OCI-LY7 (cell line): Measurements from ENCODE around the gene CLEC4F. TPM values are rescaled to one million over a fixed set of nuclear protein-coding genes. Genes with fewer than 3 reads are reported as not detected.

ENCODE experiments used
- BruUV-seq: library from RNA; stranded (reverse); fragments of 400-500 nt; replicated peaks from 2 replicates; lab custom pipeline; 2021; lab: Mats Ljungman, UMichigan
- CTCF ChIA-PET: fragments of 300-600 bp; sonication (Branson Sonifier 250); formaldehyde crosslinking; loops from one replicate; lab custom pipeline; 2022; ENCODE audit warnings: antibody characterized with exemption; ENCODE audit not compliant: unreplicated experiment; lab: Charles Lee
- POLR2A ChIA-PET: fragments of 300-600 bp; sonication (Branson Sonifier 250); formaldehyde crosslinking; loops from one replicate; lab custom pipeline; 2022; ENCODE audit warnings: antibody characterized with exemption; lab: Charles Lee
- DNase-seq: peaks from one replicate; pipeline ENCODE4 v3.0.0-alpha.2; 2015; ENCODE audit warnings: low spot score
- H2AFZ ChIP-seq: fragments of 200-600 bp; sonication (generic), shearing (Covaris generic); 2 replicates; pipeline ENCODE4 v1.6.1; 2014; ENCODE audit warnings: mild to moderate bottlenecking, antibody characterized with exemption, low read length, moderate library complexity
- H3K27ac ChIP-seq: fragments of 200-600 bp; sonication (generic); 2 replicates; pipeline ENCODE4 v1.5.1; 2014; ENCODE audit warnings: mixed run types, low read depth, mild to moderate bottlenecking, moderate library complexity, low read length, inconsistent platforms; ENCODE audit not compliant: poor library complexity, severe bottlenecking
- H3K36me3 ChIP-seq: fragments of 200-600 bp; sonication (generic); 2 replicates; pipeline ENCODE4 v1.6.1; 2014; ENCODE audit warnings: mild to moderate bottlenecking, antibody characterized with exemption, low read length, moderate library complexity, mixed read lengths; ENCODE audit not compliant: insufficient read depth
- H3K4me1 ChIP-seq: fragments of 200-600 bp; sonication (generic); 2 replicates; pipeline ENCODE4 v1.5.1; 2014; ENCODE audit warnings: mild to moderate bottlenecking, low read length; ENCODE audit not compliant: insufficient read depth, poor library complexity, severe bottlenecking
- H3K4me2 ChIP-seq: fragments of 200-600 bp; sonication (generic); 2 replicates; pipeline ENCODE4 v1.6.1; 2014; ENCODE audit warnings: mild to moderate bottlenecking, low read length
- H3K4me3 ChIP-seq: fragments of 200-600 bp; sonication (generic); 2 replicates; pipeline ENCODE4 v1.5.1; 2014; ENCODE audit warnings: mild to moderate bottlenecking, low read depth, low read length; ENCODE audit not compliant: poor library complexity, severe bottlenecking
- H3K79me2 ChIP-seq: fragments of 200-600 bp; sonication (generic); 2 replicates; pipeline ENCODE4 v1.6.1; 2016; ENCODE audit warnings: low read depth, mild to moderate bottlenecking, low read length, moderate library complexity, mixed read lengths; ENCODE audit not compliant: insufficient read depth
- H3K9me2 ChIP-seq: fragments of 200-600 bp; sonication (generic); 2 replicates; pipeline ENCODE4 v1.6.1; 2016; ENCODE audit warnings: mild to moderate bottlenecking, low read length, mixed read lengths; ENCODE audit not compliant: insufficient read depth
- H3K9me3 ChIP-seq: fragments of 200-600 bp; sonication (generic); 2 replicates; pipeline ENCODE4 v1.6.1; 2014; ENCODE audit warnings: mild to moderate bottlenecking, mixed run types, low read length, mixed read lengths
- H4K20me1 ChIP-seq: fragments of 200-600 bp; sonication (generic); 2 replicates; pipeline ENCODE4 v1.6.1; 2014; ENCODE audit warnings: mild to moderate bottlenecking, antibody characterized with exemption, low read length, moderate library complexity, mixed read lengths; ENCODE audit not compliant: insufficient read depth
- EZH2phosphoT487 ChIP-seq: fragments of 200-600 bp; sonication (generic); IDR thresholded peaks from 2 replicates; pipeline ENCODE4 v1.6.1; 2018; ENCODE audit warnings: low read depth, borderline replicate concordance, mild to moderate bottlenecking, mixed run types, antibody characterized with exemption, low read length, moderate library complexity, mixed read lengths
- intact Hi-C: fragments of 100-400 bp; cut with micrococcal nuclease; formaldehyde crosslinking; loops from one replicate; pipeline ENCODE4 v1.10.0; 2022; ENCODE audit not compliant: unreplicated experiment
- total RNA-seq, 2 experiments: library from RNA; depleted of rRNA in 1 of 2; stranded (reverse); fragments of >200 nt in 1 of 2; shearing (Covaris generic) in 1 of 2; gene quantifications; 2 replicates each; pipeline ENCODE4 v1.2.3, GENCODE V29; 2014 to 2022
- TF ChIP-seq, protein P1 (sequence below): fragments of 200-600 bp; sonication (generic); conservative IDR thresholded peaks from 2 replicates; pipeline ENCODE4 v1.5.1; 2014; ENCODE audit warnings: mild to moderate bottlenecking, antibody characterized with exemption, low read length, moderate library complexity, mixed read lengths

The CLEC4F gene
- total RNA-seq, 2 experiments from 2014 or later: not detected

DNA sequence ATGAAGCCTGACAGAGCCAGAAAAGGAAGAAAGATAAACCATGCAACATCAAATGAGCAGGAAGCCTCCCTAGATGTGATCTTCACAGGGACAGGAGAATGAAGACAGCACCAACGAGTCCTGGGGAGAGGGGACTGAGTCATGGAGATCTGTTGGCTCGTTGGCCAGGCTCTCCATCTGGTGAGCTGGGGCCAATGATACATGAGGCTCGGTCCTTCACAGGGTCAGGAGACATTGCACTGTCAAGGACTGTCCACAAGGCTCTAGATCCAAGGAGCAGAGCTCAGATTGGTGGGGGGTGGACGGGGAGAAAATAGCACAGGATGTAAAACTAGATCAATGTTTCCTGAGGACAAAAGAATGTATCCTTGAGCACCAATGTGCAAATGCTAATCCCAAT, 14.5 kb upstream of the CLEC4F start:
- DNase-seq: no peak
- POLR2A ChIA-PET: no interaction called here
- CTCF ChIA-PET: no interaction called here
- Histone ChIP-seq H3K4me1 (no peaks in the 10 kb centered on the region), H3K4me3 (no peak overlapping the region), H4K20me1 (no peaks in the 10 kb centered on the region), H3K4me2 (no peak overlapping the region), H3K9me2 (no peaks in the 10 kb centered on the region), H3K79me2 (no peaks in the 10 kb centered on the region), H3K36me3 (no peaks in the 10 kb centered on the region), H3K9me3 (no peaks in the 10 kb centered on the region), H2AFZ (no peak overlapping the region), H3K27ac (no peak overlapping the region)
- no TSS peak for BruUV-seq
- intact Hi-C loops: no loop called here
- TF ChIP-seq, protein P1, sequence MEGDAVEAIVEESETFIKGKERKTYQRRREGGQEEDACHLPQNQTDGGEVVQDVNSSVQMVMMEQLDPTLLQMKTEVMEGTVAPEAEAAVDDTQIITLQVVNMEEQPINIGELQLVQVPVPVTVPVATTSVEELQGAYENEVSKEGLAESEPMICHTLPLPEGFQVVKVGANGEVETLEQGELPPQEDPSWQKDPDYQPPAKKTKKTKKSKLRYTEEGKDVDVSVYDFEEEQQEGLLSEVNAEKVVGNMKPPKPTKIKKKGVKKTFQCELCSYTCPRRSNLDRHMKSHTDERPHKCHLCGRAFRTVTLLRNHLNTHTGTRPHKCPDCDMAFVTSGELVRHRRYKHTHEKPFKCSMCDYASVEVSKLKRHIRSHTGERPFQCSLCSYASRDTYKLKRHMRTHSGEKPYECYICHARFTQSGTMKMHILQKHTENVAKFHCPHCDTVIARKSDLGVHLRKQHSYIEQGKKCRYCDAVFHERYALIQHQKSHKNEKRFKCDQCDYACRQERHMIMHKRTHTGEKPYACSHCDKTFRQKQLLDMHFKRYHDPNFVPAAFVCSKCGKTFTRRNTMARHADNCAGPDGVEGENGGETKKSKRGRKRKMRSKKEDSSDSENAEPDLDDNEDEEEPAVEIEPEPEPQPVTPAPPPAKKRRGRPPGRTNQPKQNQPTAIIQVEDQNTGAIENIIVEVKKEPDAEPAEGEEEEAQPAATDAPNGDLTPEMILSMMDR: no peak
- TF ChIP-seq EZH2phosphoT487: no peak

DNA sequence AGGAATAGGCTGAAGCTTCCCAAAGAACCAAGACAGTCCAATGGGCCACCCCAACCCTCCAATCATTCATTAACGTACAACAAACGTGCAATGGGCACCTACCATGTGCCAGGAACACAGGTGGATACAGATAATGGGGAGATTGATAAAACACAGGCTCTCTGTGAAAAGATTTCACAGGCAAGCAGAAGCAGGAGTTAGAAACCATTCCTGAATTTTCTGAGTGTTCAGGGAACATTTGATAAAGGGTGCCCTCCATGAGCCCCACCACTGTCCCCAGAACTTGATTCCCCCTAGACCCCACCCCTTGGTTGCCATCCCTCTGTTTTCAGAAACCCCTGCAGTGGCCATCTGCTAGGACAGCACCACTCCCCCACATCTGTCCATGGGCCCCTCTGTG, 13.7 kb upstream of the CLEC4F start:
- BruUV-seq: no TSS peak
- DNase-seq: no peak
- POLR2A ChIA-PET: no interaction called here

DNA sequence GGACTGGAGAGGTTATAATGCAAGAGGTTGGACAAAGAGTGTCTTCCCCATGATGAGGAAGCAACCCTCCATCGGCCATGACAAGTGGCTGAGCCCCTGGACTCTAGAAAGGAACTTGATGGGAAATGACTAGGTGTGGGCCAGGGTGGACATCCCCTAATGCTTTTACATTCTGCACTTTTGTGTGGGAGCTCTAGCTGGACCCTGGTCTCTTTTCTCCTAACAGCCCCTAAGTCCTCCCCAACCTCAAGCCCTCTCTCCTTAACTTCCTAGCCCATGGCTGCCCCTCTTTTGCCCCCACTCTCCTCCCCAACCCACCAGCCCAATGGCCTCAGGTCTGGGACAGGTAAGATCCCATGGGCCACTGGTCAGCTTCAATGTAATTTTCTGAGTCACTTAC, 12.8 kb upstream of the CLEC4F start:
- H3K79me2 ChIP-seq: no peaks in the 10 kb centered on the region
- CTCF ChIA-PET: no interaction called here
- H3K4me2 ChIP-seq: no peak overlapping the region
- DNase-seq: no peak
- H3K9me3 ChIP-seq: no peaks in the 10 kb centered on the region
- no peaks in the 10 kb centered on the region for H3K36me3 ChIP-seq
- H3K27ac ChIP-seq: no peak overlapping the region
- H3K4me1 ChIP-seq: no peaks in the 10 kb centered on the region
- TF ChIP-seq, protein P1: no peak
- intact Hi-C loops: no loop called here
- no peaks in the 10 kb centered on the region for H3K9me2 ChIP-seq
- POLR2A ChIA-PET: no interaction called here
- no peak overlapping the region for H2AFZ ChIP-seq
- H4K20me1 ChIP-seq: no peaks in the 10 kb centered on the region
- H3K4me3 ChIP-seq: no peak overlapping the region
- BruUV-seq: no TSS peak

More for the DNA sequence above, 13.7 kb upstream of the CLEC4F start:
- no peak overlapping the region for H3K4me2 ChIP-seq
- no peak overlapping the region for H2AFZ ChIP-seq
- H3K4me3 ChIP-seq: no peak overlapping the region
- no peaks in the 10 kb centered on the region for H3K4me1 ChIP-seq
- no peaks in the 10 kb centered on the region for H4K20me1 ChIP-seq
- no peaks in the 10 kb centered on the region for H3K9me3 ChIP-seq
- no peaks in the 10 kb centered on the region for H3K36me3 ChIP-seq
- intact Hi-C loops: no loop called here
- TF ChIP-seq, protein P1: no peak
- no peak for TF ChIP-seq EZH2phosphoT487
- no peak overlapping the region for H3K27ac ChIP-seq
- CTCF ChIA-PET: no interaction called here
- no peaks in the 10 kb centered on the region for H3K9me2 ChIP-seq
- H3K79me2 ChIP-seq: no peaks in the 10 kb centered on the region
